GM21723 (cell line): ENCODE results near the gene CCNY.

Experiments used
- ATAC-seq: cut with Tn5 transposase; IDR thresholded peaks from one replicate; pipeline ENCODE4 v1.9.1; 2021; ENCODE audit warnings: mild to moderate bottlenecking, moderate library complexity; ENCODE audit not compliant: unreplicated experiment

The CCNY gene

GRCh38 chr10:35574924-35575352 lies 238.6 kb downstream of the CCNY start:
- no peak for ATAC-seq

DNA sequence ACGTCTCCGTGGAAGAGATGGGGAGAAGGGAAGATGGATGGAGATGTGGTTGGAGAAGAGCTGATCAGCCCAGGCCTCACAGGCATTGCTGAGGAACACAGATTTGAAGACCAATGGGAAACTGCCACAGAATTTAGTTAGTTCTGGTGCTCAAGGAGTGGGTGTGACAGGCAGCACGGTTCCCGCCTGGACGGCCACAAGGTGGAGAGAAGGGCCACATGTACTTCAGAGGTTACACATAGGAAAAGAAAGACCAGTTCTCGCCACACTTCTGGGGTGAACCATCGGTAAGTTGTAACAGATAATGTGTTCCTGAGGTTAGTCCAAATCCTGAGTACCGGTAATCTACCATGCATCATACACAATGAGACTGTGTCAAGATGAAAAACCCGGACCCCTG lies 239.3 kb downstream of the CCNY start:
- no peak for ATAC-seq

DNA sequence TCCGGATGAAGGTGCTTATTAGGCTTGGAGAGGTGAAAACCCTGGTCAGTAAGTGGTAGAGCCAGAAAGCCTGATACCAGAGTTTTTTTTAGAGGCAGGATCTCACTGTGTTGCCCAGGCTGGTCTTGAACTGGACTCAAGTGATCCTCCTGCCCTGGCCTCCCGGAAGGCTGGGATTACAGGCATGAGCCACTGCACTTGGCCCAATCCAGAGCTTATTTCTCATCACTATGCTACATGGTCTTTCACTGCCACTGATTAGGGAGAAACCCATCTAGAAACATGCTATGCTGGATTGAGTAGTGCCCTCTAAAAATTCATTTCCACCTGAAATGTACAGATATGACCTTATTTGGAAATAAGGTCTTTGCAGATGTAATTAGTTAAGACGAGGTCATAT lies 240.4 kb downstream of the CCNY start:
- no peak for ATAC-seq

DNA sequence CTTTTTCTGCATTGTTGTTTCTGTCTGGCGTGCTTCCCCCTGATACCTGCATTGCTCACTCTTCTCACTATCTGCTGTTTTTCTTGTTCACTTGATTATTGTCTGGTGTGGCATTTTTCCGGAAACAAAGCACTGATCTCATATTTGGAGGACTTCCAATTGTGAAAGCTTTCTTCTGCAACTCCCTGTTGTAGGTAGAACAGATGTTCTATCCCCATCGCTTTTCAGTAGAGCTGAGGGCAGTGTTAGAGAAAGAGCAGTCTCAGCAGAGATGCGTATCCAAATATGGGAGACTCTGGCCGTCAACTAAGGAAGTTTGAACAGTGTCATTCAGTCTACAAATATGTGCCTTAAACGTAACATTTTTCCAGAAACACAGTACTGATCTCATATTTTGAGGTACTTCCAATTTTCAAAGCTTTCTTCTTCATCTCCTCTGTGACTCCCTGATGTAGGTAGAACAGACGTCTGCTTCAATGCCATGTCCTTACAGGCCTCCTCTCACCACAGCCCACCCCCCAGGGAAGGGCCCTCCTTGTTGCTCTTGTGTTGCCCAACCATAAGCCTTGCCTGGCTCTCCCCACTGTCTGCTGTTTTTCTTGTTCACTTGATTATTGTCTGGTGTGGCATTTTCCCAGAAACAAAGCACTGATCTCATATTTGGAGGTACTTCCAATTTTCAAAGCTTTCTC lies 241.8 kb downstream of the CCNY start:
- no peak for ATAC-seq

- no peak for ATAC-seq
Measured at GRCh38 chr10:35578618-35578956, 242.3 kb downstream of the CCNY start.

GRCh38 chr10:35579116-35579515 lies 242.8 kb downstream of the CCNY start:
- ATAC-seq = no peak

- no peak for ATAC-seq
Measured at GRCh38 chr10:35579726-35580422, 243.6 kb downstream of the CCNY start.

DNA sequence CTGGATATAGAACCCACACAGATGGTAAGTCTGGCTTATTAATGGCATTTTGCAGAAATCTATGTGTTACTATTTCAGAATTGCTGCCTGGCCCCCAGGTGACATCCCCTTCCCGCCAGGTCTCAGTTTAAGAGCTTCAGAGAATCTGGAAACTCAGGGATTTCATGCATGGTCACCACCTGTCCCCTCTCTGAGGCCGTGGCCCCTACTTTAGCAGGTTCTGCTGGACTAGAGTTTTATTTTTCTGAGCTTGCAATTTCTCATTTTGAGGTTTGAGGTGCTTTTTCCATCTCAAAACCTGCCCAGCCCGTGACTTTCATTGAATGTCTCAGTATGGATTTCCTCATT lies 244.1 kb downstream of the CCNY start:
- ATAC-seq = no peak

- ATAC-seq = no peak
Measured at GRCh38 chr10:35581655-35582054, 245.3 kb downstream of the CCNY start.

GRCh38 chr10:35584946-35585345 lies 248.6 kb downstream of the CCNY start:
- no peak for ATAC-seq

DNA sequence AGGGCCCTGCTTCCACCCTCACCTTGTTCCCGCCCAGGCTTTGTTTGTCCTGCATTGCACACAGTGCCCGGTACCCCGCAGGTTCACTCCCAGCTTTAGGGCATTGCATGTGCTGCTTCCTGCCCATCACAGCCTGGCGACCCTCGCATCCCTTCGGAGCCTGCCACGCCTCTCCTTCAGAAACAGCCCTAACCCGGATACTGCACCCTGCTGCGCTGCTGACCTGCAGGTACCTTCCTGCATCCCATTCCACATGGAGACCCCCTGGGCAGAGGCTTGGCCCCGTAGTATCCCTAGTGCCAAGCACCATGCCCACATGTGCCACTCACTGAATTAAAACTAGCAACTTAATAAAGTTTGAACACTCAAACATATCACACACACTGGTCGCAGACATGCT lies 249.0 kb downstream of the CCNY start:
- no peak for ATAC-seq

GRCh38 chr10:35585903-35586535 lies 249.7 kb downstream of the CCNY start:
- ATAC-seq = no peak

DNA sequence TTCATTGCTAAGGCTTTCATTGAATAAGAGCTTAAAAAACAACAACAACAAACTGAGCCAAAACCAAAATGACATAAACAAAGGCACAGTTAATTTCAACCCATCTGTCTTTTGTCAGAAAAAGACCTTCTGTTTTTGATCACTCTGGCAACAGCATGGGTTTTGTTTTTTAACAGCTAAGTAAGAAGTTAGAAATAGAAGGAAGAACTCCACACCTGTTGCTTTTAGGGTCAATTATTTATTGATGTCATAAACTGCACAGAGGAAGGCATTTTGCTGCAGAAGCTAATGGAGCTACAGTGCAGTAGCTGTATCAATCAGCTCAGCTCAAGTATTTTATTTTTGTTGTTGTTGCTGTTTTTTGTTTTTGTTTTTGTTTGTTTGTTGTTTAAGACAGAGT lies 252.5 kb downstream of the CCNY start:
- no peak for ATAC-seq

DNA sequence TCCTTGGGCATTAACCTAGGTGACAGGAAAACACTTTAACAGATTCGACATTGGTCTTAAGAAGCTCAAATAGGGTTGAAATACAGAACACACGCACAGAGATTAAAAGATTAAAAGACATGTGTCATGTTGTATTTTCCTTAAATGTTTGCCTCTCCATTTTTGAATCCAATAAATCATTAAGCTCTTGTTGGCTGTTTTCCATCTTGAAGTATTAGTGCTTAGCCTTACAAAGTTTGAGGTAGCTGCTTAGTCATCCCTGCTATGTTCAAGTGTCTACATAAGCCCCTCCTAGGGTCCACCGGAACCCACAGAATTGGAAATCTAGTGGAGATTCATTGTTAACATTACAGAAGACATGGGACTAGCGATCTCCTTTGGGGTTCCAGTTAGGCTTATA lies 256.1 kb downstream of the CCNY start:
- no peak for ATAC-seq

DNA sequence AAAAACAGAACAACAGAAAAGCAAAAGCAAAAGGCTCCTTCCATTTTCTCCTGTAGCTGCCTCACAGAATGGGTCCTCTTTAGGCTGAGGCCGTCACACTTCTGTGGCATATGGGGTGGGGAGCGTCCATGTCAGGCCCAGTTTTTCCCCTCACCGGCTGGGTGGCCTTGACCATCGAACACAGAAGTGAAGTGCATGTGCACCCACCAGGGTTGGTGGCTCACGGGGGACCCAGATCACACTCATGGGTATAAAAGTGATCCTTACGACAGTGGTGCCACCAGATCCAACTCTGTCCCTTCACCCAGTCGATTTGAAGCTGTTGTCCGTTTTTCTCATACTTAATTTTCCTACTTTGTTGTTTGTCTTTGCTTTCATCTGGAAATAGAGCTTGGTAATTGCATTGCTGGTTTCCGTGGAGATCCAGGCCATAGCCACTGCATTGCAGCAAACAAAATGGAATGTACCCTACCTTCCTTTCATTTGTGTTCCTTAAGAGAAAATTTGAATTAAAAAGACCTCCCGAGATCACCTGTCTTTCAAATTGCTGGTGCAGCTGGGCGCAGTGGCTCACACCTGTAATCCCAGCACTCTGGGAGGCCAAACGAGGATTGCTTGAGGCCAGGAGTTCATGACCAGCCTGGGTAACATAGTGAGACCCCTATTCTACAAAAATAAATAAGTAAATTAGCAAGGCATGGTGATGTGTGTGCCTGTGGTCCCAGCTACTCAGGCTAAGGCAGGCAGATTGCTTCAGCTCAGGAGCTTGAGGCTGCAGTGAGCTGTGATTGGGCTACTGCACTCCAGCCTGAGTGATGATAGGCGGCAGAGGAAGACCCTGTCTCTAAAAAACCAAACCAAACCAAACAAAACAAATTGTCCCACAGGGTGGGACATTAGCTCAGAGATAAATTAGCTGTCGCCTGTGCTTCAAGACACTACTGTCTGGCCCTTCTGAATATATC lies 258.1 kb downstream of the CCNY start:
- no peak for ATAC-seq

DNA sequence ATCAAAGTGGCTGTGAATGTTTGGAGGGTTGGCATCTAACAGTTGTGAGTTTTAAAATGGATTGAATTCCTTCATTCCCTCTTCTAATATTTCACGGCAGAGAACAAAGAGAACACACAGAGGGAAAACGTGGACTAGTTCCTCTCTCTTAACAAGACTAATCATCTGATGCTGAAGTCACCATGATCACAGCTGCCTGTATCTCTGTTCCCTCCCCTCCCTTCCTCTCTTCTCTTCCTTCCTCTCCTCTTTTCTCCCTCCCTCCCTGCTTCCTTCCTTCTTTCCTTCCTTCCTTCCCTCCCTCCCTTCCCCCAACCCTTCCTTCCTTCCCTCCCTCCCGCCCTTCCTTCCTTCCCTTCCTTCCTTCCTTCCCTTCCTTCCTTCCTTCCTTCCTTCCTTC lies 258.8 kb downstream of the CCNY start:
- ATAC-seq = no peak

DNA sequence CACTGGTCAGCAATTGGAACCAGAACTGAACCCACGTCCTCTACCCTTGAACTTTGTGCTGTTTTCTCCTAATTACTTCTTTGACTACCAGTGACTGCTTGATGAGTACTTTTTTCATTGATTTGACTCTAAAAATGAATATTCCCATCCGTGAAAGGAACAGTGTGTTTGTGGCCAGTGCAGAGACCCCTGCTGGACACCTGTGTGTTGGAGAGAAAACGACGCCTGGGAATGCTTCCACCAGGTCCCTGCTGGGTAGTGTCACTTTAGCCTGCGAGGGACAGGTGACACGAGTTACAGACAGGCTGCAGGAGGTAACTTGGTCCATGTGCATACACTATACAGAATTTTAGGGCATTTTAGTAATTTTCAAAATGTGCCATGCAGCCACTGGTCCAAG lies 262.1 kb downstream of the CCNY start:
- ATAC-seq = no peak

DNA sequence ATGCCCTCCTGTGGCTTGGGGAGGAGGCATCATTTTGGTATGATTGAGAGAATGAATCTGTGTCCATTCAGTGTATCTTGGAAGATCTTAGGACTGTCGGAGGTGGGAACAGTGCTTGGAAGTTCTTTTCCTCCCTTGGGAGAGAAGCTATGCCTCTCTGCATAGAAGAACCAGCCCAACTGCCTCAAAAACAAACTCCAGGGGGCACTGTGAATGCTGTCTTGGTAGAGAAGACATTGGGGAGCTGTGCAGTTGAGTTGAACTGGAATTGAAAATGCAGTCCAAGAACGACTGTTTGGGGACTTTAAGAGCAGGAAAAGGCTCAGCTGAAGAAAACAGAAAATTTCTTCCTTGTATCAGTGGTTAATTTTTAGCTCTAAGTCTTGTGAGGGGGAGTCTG lies 263.9 kb downstream of the CCNY start:
- no peak for ATAC-seq

DNA sequence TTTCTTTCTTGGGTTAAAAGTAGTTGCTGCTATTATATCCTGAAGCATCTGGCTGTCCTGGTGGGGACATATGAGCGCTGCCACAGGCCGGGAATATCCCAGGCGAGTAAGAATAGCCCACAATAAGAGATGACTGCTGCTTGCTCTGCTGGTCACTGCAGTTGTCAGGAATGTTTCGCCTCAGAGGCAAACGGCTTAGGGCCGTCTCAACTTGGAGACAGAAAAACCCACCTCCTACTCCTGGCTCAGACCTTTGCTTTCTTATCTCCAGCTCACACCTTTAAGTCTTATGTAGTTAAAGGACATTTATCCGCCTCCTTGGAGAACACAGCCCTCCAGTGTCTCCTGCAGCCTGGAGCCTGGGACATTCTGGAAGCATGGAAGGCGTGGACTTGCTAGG lies 268.9 kb downstream of the CCNY start, which contains the start of gene GJD4:
Gene GJD4, plus strand, starts transcription at position 151 of the 400 bp plus-strand sequence. Its CDS starts 227 bp downstream, at position 378.
- no peak for ATAC-seq

GRCh38 chr10:35606430-35606829 lies 270.1 kb downstream of the CCNY start:
- ATAC-seq = no peak
